Measurements from ENCODE around the gene SSTR4.

- TF ChIP-seq CTCF (CRISPR knock-in tag; IDR thresholded peaks at IDR 0.05) = no peak
- no peak for TF ChIP-seq HDAC6 (IDR thresholded peaks at IDR 0.05; ENCODE audit: low read depth, low read length)
- TF ChIP-seq KDM5A (IDR thresholded peaks at IDR 0.05; ENCODE audit: borderline replicate concordance, low read length) = no peak
- no peak for TF ChIP-seq ZNF772 (CRISPR knock-in tag; IDR thresholded peaks at IDR 0.05)
- no peak for TF ChIP-seq FOXA1 (IDR thresholded peaks at IDR 0.05)
- no peak for TF ChIP-seq FOXA1 (CRISPR knock-in tag; IDR thresholded peaks at IDR 0.05)
- no peak for TF ChIP-seq NFATC3 (CRISPR knock-in tag; IDR thresholded peaks at IDR 0.05)
- no peak for TF ChIP-seq NR2F1 (CRISPR knock-in tag; IDR thresholded peaks at IDR 0.05)
- no peak for TF ChIP-seq ZNF124 (CRISPR knock-in tag; IDR thresholded peaks at IDR 0.05)
- TF ChIP-seq U2AF2 (IDR thresholded peaks at IDR 0.05; ENCODE audit: low read depth, low read length) = no peak
Measured at GRCh38 chr20:23086931-23087411, 51.9 kb downstream of the SSTR4 start.

All from HepG2 (cell line).